K562 (cell line): ENCODE data around the gene SPRR2G.

Experiments used
- CCAR2 ChIP-seq: fragments of 200-400 bp; formaldehyde crosslinking; IDR thresholded peaks from 2 replicates; pipeline ENCODE4 v1.6.1; 2017; ENCODE audit warnings: mild to moderate bottlenecking, low read depth, low read length
- CREB1 ChIP-seq, 2 experiments: sonication (generic) in 1 of 2; formaldehyde crosslinking in 1 of 2; IDR thresholded peaks; 2 replicates each; pipeline versions ENCODE4 v1.6.1 to v1.8.0; 2012 to 2022; ENCODE audit warnings: inconsistent platforms in 1 of 2, mild to moderate bottlenecking in 1 of 2, missing genetic modification reagents in 1 of 2, moderate library complexity in 1 of 2
- CREM ChIP-seq: IDR thresholded peaks from 2 replicates; pipeline ENCODE4 v1.6.1; 2014; ENCODE audit warnings: antibody characterized with exemption, low read depth
- DPF2 ChIP-seq: fragments of 450-650 bp; IDR thresholded peaks from 2 replicates; pipeline ENCODE4 v1.6.1; 2016
- EHMT2 ChIP-seq: fragments of 450-650 bp; IDR thresholded peaks from 2 replicates; pipeline ENCODE4 v1.6.1; 2018; ENCODE audit warnings: antibody characterized with exemption
- EP300 ChIP-seq: IDR thresholded peaks from 2 replicates; pipeline ENCODE4 v1.6.1; 2012; ENCODE audit warnings: low read length, improper control_type of control experiment
- EZH2 ChIP-seq: IDR thresholded peaks from 2 replicates; pipeline ENCODE4 v1.6.1; 2012; ENCODE audit warnings: low read depth, mild to moderate bottlenecking, inconsistent platforms, low read length, borderline replicate concordance
- GATAD2A ChIP-seq: fragments of 450-650 bp; IDR thresholded peaks from 2 replicates; pipeline ENCODE4 v1.6.1; 2017
- HINFP ChIP-seq: fragments of 450-650 bp; conservative IDR thresholded peaks from 2 replicates; pipeline ENCODE4 v1.6.1; 2016; ENCODE audit warnings: missing genetic modification characterization, low read depth, mild to moderate bottlenecking, control low read depth, missing compliant biosample characterization
- POLR2AphosphoS5 ChIP-seq: IDR thresholded peaks from 2 replicates; pipeline ENCODE4 v1.6.1; 2011; ENCODE audit warnings: mild to moderate bottlenecking, low read depth, low read length, moderate library complexity; ENCODE audit not compliant: control insufficient read depth, insufficient read depth
- RAD51 ChIP-seq: fragments of 450-650 bp; IDR thresholded peaks from 2 replicates; pipeline ENCODE4 v1.7.1; 2016; ENCODE audit warnings: low read depth, mild to moderate bottlenecking, borderline replicate concordance
- ZNF253 ChIP-seq: fragments of 250-450 bp; sonication (Bioruptor Pico); conservative IDR thresholded peaks from 2 replicates; pipeline ENCODE4 v1.6.1; 2021; ENCODE audit warnings: mild to moderate bottlenecking
- TF ChIP-seq, protein P1 (sequence below), 2 experiments: fragments of 200-800 bp in 1 of 2; sonication (Bioruptor generic) in 1 of 2; sonication (generic) in 1 of 2; formaldehyde crosslinking in 1 of 2; IDR thresholded peaks in 1 of 2; conservative IDR thresholded peaks in 1 of 2; 2 replicates each; pipeline versions ENCODE4 v1.5.0 to v1.6.1; 2016 to 2020; ENCODE audit warnings: missing compliant biosample characterization in 1 of 2, missing genetic modification characterization in 1 of 2, missing genetic modification reagents in 1 of 2
- TF ChIP-seq, protein P2 (sequence below): sonication (generic); formaldehyde crosslinking; IDR thresholded peaks from 2 replicates; pipeline ENCODE4 v1.8.0; 2022; ENCODE audit warnings: mild to moderate bottlenecking, missing genetic modification reagents

DNA sequence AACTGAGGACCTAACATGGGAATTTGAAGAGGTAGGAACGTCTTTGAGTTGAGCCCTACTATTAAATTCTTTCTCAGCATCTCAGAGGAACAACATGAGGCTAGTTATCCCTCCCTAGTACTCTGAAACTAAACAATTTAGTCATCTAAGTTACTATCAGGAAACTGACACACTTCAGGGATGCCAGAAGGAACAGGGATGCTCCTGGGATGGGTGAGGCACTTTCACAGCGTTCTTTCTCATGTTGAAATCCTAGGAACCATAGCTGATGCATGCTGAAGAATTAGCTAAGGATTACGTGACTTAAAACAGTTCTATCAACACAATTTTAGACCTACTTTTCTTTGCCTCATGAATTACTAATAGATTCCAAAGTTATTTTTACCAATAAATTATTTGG, 1.8 kb upstream of the SPRR2G start:
- TF ChIP-seq EZH2 (no peak), ZNF253 (CRISPR knock-in tag) (no peak), HINFP (no peak), EHMT2 (no peak), DPF2 (no peak), CREB1 (IDR thresholded peaks at IDR 0.05) (no peak), CREB1 (CRISPR knock-in tag; IDR thresholded peaks at IDR 0.05) (no peak), RAD51 (no peak), EP300 (no peak), POLR2AphosphoS5 (no peak), CREM (no peak), CCAR2 (no peak), GATAD2A (no peak)
- TF ChIP-seq, protein P1, sequence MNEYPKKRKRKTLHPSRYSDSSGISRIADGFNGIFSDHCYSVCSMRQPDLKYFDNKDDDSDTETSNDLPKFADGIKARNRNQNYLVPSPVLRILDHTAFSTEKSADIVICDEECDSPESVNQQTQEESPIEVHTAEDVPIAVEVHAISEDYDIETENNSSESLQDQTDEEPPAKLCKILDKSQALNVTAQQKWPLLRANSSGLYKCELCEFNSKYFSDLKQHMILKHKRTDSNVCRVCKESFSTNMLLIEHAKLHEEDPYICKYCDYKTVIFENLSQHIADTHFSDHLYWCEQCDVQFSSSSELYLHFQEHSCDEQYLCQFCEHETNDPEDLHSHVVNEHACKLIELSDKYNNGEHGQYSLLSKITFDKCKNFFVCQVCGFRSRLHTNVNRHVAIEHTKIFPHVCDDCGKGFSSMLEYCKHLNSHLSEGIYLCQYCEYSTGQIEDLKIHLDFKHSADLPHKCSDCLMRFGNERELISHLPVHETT (CRISPR knock-in tag; conservative IDR thresholded peaks at IDR 0.05 in 1 of 2, IDR thresholded peaks at IDR 0.05 in 1 of 2), result no peak
- TF ChIP-seq, protein P2, sequence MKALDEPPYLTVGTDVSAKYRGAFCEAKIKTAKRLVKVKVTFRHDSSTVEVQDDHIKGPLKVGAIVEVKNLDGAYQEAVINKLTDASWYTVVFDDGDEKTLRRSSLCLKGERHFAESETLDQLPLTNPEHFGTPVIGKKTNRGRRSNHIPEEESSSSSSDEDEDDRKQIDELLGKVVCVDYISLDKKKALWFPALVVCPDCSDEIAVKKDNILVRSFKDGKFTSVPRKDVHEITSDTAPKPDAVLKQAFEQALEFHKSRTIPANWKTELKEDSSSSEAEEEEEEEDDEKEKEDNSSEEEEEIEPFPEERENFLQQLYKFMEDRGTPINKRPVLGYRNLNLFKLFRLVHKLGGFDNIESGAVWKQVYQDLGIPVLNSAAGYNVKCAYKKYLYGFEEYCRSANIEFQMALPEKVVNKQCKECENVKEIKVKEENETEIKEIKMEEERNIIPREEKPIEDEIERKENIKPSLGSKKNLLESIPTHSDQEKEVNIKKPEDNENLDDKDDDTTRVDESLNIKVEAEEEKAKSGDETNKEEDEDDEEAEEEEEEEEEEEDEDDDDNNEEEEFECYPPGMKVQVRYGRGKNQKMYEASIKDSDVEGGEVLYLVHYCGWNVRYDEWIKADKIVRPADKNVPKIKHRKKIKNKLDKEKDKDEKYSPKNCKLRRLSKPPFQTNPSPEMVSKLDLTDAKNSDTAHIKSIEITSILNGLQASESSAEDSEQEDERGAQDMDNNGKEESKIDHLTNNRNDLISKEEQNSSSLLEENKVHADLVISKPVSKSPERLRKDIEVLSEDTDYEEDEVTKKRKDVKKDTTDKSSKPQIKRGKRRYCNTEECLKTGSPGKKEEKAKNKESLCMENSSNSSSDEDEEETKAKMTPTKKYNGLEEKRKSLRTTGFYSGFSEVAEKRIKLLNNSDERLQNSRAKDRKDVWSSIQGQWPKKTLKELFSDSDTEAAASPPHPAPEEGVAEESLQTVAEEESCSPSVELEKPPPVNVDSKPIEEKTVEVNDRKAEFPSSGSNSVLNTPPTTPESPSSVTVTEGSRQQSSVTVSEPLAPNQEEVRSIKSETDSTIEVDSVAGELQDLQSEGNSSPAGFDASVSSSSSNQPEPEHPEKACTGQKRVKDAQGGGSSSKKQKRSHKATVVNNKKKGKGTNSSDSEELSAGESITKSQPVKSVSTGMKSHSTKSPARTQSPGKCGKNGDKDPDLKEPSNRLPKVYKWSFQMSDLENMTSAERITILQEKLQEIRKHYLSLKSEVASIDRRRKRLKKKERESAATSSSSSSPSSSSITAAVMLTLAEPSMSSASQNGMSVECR (CRISPR knock-in tag), result no peak
